SK-N-SH (cell line): ENCODE results near the gene DGKD. TPM values are rescaled to one million over a fixed set of nuclear protein-coding genes. Genes with fewer than 3 reads are reported as not detected.

Experiments
- CTCF ChIA-PET: fragments of 300-600, 350-600 bp; formaldehyde crosslinking; extraction: SDS; loops from one replicate; lab custom pipeline; 2021; lab: Yijun Ruan, JAX
- POLR2A ChIA-PET: fragments of 350-600 bp; sonication (Branson Sonifier 250); formaldehyde crosslinking; extraction: SDS; loops from one replicate; lab custom pipeline; 2020; ENCODE audit warnings: antibody characterized with exemption, inconsistent platforms; lab: Yijun Ruan, JAX
- DNase-seq: peaks from one replicate; pipeline ENCODE4 v3.0.0; 2012
- H2AFZ ChIP-seq: fragments of 200-600 bp; sonication (generic); 2 replicates; pipeline ENCODE4 v1.8.1; 2016; ENCODE audit warnings: antibody characterized with exemption, mild to moderate bottlenecking, low read depth
- H3F3A ChIP-seq: fragments of 200-600 bp; sonication (generic); replicated peaks from 2 replicates; pipeline ENCODE3; 2016; ENCODE audit warnings: antibody characterized with exemption, mild to moderate bottlenecking; ENCODE audit not compliant: insufficient read depth
- H3K27ac ChIP-seq, 2 experiments: fragments of 200-500 bp in 1 of 2; fragments of 200-600 bp in 1 of 2; sonication (Bioruptor generic) in 1 of 2; sonication (generic), shearing (Covaris generic) in 1 of 2; 2 replicates each; pipeline versions ENCODE4 v1.5.1 to v1.6.1; 2014 to 2016; ENCODE audit warnings: low read depth in 2 of 2, inconsistent platforms in 1 of 2, low read length in 1 of 2, mild to moderate bottlenecking in 1 of 2, mixed read lengths in 1 of 2
- H3K27me3 ChIP-seq: fragments of 200-600 bp; sonication (generic), shearing (Covaris generic); 2 replicates; pipeline ENCODE4 v1.6.1; 2016; ENCODE audit warnings: mixed run types; ENCODE audit not compliant: insufficient read depth
- H3K36me3 ChIP-seq, 2 experiments: fragments of 200-500 bp in 1 of 2; fragments of 200-600 bp in 1 of 2; sonication (Bioruptor generic) in 1 of 2; sonication (generic) in 1 of 2; replicated peaks in 1 of 2; 2 replicates each; pipeline versions ENCODE3 to v1.5.1; 2014 to 2016; ENCODE audit warnings: low read length in 1 of 2, mild to moderate bottlenecking in 1 of 2; ENCODE audit not compliant: insufficient read depth in 2 of 2, control insufficient read depth in 1 of 2
- H3K4me1 ChIP-seq, 2 experiments: fragments of 200-500 bp in 1 of 2; fragments of 200-600 bp in 1 of 2; sonication (Bioruptor generic) in 1 of 2; sonication (generic), shearing (Covaris generic) in 1 of 2; 2 replicates each; pipeline versions ENCODE4 v1.5.1 to v1.6.1; 2014 to 2016; ENCODE audit warnings: low read depth in 1 of 2, low read length in 1 of 2, mixed run types in 1 of 2; ENCODE audit not compliant: insufficient read depth in 2 of 2, control insufficient read depth in 1 of 2
- H3K4me2 ChIP-seq: fragments of 200-600 bp; sonication (generic), shearing (Covaris generic); 2 replicates; pipeline ENCODE4 v1.6.1; 2017; ENCODE audit warnings: mixed run types
- H3K4me3 ChIP-seq, 2 experiments: fragments of 200-500 bp in 1 of 2; fragments of 200-600 bp in 1 of 2; sonication (Bioruptor generic) in 1 of 2; sonication (generic), shearing (Covaris generic) in 1 of 2; 2 replicates each; pipeline versions ENCODE4 v1.5.1 to v1.8.1; 2014 to 2016; ENCODE audit warnings: low read depth in 2 of 2, inconsistent platforms in 1 of 2, low read length in 1 of 2, mild to moderate bottlenecking in 1 of 2, mixed read lengths in 1 of 2, moderate library complexity in 1 of 2
- H3K79me2 ChIP-seq: fragments of 200-600 bp; sonication (generic); 2 replicates; pipeline ENCODE4 v1.8.1; 2017; ENCODE audit warnings: mild to moderate bottlenecking; ENCODE audit not compliant: insufficient read depth
- H3K9ac ChIP-seq: fragments of 200-600 bp; sonication (generic); 2 replicates; pipeline ENCODE4 v1.6.1; 2017; ENCODE audit warnings: mixed run types
- H3K9me2 ChIP-seq: fragments of 200-600 bp; sonication (generic); 2 replicates; pipeline ENCODE4 v1.6.1; 2017; ENCODE audit warnings: mixed run types
- H3K9me3 ChIP-seq: fragments of 200-600 bp; sonication (generic); 2 replicates; pipeline ENCODE4 v1.6.1; 2017; ENCODE audit warnings: mixed run types, mild to moderate bottlenecking, moderate library complexity
- H4K20me1 ChIP-seq: fragments of 200-600 bp; sonication (generic); 2 replicates; pipeline ENCODE4 v1.6.1; 2017; ENCODE audit warnings: mild to moderate bottlenecking, mixed run types; ENCODE audit not compliant: insufficient read depth
- EP300 ChIP-seq, 2 experiments: IDR thresholded peaks; 2 replicates each; pipeline versions ENCODE4 v1.4.0 to v1.6.1; 2012; ENCODE audit warnings: borderline replicate concordance in 1 of 2, low read depth in 1 of 2, low read length in 1 of 2
- FOXJ3 ChIP-seq: sonication (generic); formaldehyde crosslinking; IDR thresholded peaks from 2 replicates; pipeline ENCODE4 v1.5.1; 2020; ENCODE audit warnings: mild to moderate bottlenecking, missing genetic modification reagents
- MXI1 ChIP-seq: IDR thresholded peaks from 2 replicates; pipeline ENCODE4 v1.6.1; 2012; ENCODE audit warnings: mild to moderate bottlenecking, low read depth, low read length, improper control_type of control experiment
- NRF1 ChIP-seq: IDR thresholded peaks from 2 replicates; pipeline ENCODE4 v1.6.1; 2012; ENCODE audit warnings: low read depth, mild to moderate bottlenecking, low read length
- POLR2AphosphoS5 ChIP-seq: IDR thresholded peaks from 2 replicates; pipeline ENCODE4 v1.6.1; 2012; ENCODE audit warnings: low read depth, low read length
- RAD21 ChIP-seq: IDR thresholded peaks from 2 replicates; pipeline ENCODE4 v1.6.1; 2012; ENCODE audit warnings: mild to moderate bottlenecking, low read length
- RCOR1 ChIP-seq: fragments of 150-350 bp; IDR thresholded peaks from 2 replicates; pipeline ENCODE4 v1.6.1; 2017; ENCODE audit warnings: antibody characterized with exemption, low read length
- REST ChIP-seq: IDR thresholded peaks from 2 replicates; pipeline ENCODE4 v1.6.1; 2012; ENCODE audit warnings: mild to moderate bottlenecking, low read depth, low read length, moderate library complexity
- SIN3A ChIP-seq: IDR thresholded peaks from 2 replicates; pipeline ENCODE4 v1.6.1; 2012; ENCODE audit warnings: low read depth, mild to moderate bottlenecking, low read length, moderate library complexity, borderline replicate concordance
- TEAD4 ChIP-seq: IDR thresholded peaks from 2 replicates; pipeline ENCODE4 v1.4.0; 2012; ENCODE audit warnings: mild to moderate bottlenecking, borderline replicate concordance; ENCODE audit not compliant: insufficient read depth
- USF1 ChIP-seq: IDR thresholded peaks from 2 replicates; pipeline ENCODE4 v1.4.0; 2012; ENCODE audit warnings: low read depth, borderline replicate concordance
- WGBS: methylation state at CpG from one replicate; pipeline ENCODE4 v1.1.6; 2017; ENCODE audit warnings: low lambda C conversion rate; 5-methylcytosine and 5-hydroxymethylcytosine counted together
- polyA plus RNA-seq, 3 experiments: library from polyadenylated mRNA; depleted of rRNA; stranded (reverse); fragments of >200 nt; gene quantifications; 2 replicates each; pipeline ENCODE4 v1.2.3, GENCODE V29; 2012
- TF ChIP-seq, protein P1 (sequence below): fragments of 200-600 bp; sonication (generic); IDR thresholded peaks from 2 replicates; pipeline ENCODE4 v1.6.1; 2017; ENCODE audit warnings: antibody characterized with exemption, mild to moderate bottlenecking, moderate library complexity
- TF ChIP-seq, protein P2 (sequence below): fragments of 150-350 bp; IDR thresholded peaks from 2 replicates; pipeline ENCODE4 v1.6.1; 2017; ENCODE audit warnings: antibody characterized with exemption, low read length, low read depth, borderline replicate concordance

Gene DGKD
- 17.7 and 21.7 TPM in 2 replicates for polyA plus RNA-seq (2012; rRNA removed)
- polyA plus RNA-seq (2012; cell fraction: cytosol; rRNA removed) = 8.0 and 10.4 TPM in 2 replicates
- 75.5 and 81.2 TPM in 2 replicates for polyA plus RNA-seq (2012; cell fraction: nucleus; rRNA removed)

DNA sequence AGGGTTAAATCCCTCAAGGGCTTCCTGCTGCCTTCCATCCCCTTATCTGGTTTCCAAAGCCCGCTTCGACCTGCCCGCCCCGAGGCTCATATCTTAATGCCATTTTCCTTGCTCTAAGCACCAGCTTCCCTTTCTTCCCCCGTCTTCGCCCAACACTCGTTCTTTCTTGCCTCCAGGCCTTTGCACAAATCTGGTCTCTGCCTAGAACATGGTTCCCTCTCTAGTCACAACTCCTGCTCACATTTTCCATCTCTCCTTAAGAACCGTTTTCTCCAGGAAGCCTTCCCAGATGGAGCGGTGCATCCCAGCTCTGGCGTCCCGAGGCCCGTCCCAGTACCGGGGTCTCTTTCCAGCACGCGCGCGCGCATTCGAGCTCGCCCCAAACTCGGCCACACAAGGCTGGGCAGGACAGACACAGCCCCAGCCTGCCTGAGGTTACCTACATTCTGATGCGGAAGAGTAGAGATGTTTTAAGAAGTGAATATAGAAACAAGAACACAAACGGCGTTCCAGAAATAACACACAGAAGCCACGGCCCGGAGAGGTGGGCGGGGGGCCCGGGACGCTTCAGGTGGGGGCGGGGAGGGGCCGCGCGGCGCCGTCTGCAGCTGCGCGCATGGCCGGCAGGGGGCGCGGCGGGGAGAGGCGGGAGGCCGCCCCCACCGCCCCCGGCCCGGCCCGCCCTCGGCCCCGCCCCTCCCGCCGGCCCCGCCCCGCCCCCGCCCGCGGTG is at the start of gene DGKD:
Gene DGKD, plus strand, starts transcription at position 726 of the 731 bp plus-strand sequence. CDS start 25 bp downstream, outside the sequence.
- peak within 1 kb of the TSS; percentile 82 to 84 for H3K4me3 ChIP-seq
- H3F3A ChIP-seq = peaks cover 3% of the 10 kb centered on the region
- H3K9ac ChIP-seq = peak within 1 kb of the TSS; percentile 64
- TF ChIP-seq POLR2AphosphoS5 (no peak), FOXJ3 (CRISPR knock-in tag) (no peak), NRF1 (peak; percentile 48; the same call in 1 of the 2 replicates), RAD21 (no peak), RCOR1 (no peak)
- TF ChIP-seq, protein P1, sequence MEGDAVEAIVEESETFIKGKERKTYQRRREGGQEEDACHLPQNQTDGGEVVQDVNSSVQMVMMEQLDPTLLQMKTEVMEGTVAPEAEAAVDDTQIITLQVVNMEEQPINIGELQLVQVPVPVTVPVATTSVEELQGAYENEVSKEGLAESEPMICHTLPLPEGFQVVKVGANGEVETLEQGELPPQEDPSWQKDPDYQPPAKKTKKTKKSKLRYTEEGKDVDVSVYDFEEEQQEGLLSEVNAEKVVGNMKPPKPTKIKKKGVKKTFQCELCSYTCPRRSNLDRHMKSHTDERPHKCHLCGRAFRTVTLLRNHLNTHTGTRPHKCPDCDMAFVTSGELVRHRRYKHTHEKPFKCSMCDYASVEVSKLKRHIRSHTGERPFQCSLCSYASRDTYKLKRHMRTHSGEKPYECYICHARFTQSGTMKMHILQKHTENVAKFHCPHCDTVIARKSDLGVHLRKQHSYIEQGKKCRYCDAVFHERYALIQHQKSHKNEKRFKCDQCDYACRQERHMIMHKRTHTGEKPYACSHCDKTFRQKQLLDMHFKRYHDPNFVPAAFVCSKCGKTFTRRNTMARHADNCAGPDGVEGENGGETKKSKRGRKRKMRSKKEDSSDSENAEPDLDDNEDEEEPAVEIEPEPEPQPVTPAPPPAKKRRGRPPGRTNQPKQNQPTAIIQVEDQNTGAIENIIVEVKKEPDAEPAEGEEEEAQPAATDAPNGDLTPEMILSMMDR = peak; percentile 41
- TF ChIP-seq, all 33 proteins: peak for 2
- H3K9me3 ChIP-seq = no peaks in the 10 kb centered on the region
- POLR2A ChIA-PET = no interaction called here
- H3K79me2 ChIP-seq = peaks cover 38% of the 10 kb centered on the region
- H3K36me3 ChIP-seq = peaks cover 0 to 8% of the 10 kb centered on the region in 2 experiments
- H3K27me3 ChIP-seq = no peaks in the 10 kb centered on the region
- no peaks in the 10 kb centered on the region for H3K9me2 ChIP-seq
- peaks cover 29 to 33% of the 10 kb centered on the region in 2 experiments; a peak in 3 of 4 replicates for H3K4me1 ChIP-seq
- H3K27ac ChIP-seq = peak within 1 kb of the TSS; percentile 56 to 73; a peak in 3 of 4 replicates
- H3K4me2 ChIP-seq = peak within 1 kb of the TSS; percentile 90
- peak within 1 kb of the TSS; percentile 99 for H2AFZ ChIP-seq
- H4K20me1 ChIP-seq = 0 out of 2 replicates have a peak, but pooled peaks cover 11% of the 10 kb centered on the region
- WGBS = 24% methylated on average over 27 of the region's 56 CpGs
- CTCF ChIA-PET = interaction anchor here (0.6 to 2.6 kb wide), 22 partner anchors 9 to 454 kb away, joined by 3 to 11 read pairs (median 3); no protein-coding TSS in a partner anchor
- peak; percentile 99 for DNase-seq

- ChIA-PET POLR2A (no interaction called here), CTCF (interaction anchor here (1.4 to 1.9 kb wide), 2 partner anchors 17 to 56 kb away, joined by 5 read pairs; partner anchors contain the start of gene ATG16L1)
- Histone ChIP-seq H3K9me3 (no peaks in the 10 kb centered on the region), H3K9ac (no peak within 1 kb of the TSS), H3K4me3 (no peak within 1 kb of the TSS), H4K20me1 (no peaks in the 10 kb centered on the region), H3K27ac (no peak within 1 kb of the TSS), H3K9me2 (no peaks in the 10 kb centered on the region), H2AFZ (no peak within 1 kb of the TSS), H3K79me2 (no peaks in the 10 kb centered on the region), H3K36me3 (no peaks in the 10 kb centered on the region), H3F3A (no peaks in the 10 kb centered on the region), H3K4me2 (no peak within 1 kb of the TSS), H3K27me3 (peaks cover 5% of the 10 kb centered on the region; the same call in 1 of the 2 replicates), H3K4me1 (no peaks in the 10 kb centered on the region)
- DNase-seq = no peak
- WGBS = 90% methylated on average over 6 of the region's 7 CpGs
- no peak for TF ChIP-seq REST
- TF ChIP-seq RAD21 = no peak
- no peak for TF ChIP-seq TEAD4
- TF ChIP-seq, protein P1 = no peak
- no peak for TF ChIP-seq USF1
- TF ChIP-seq, protein P2, sequence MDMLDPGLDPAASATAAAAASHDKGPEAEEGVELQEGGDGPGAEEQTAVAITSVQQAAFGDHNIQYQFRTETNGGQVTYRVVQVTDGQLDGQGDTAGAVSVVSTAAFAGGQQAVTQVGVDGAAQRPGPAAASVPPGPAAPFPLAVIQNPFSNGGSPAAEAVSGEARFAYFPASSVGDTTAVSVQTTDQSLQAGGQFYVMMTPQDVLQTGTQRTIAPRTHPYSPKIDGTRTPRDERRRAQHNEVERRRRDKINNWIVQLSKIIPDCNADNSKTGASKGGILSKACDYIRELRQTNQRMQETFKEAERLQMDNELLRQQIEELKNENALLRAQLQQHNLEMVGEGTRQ = no peak
- TF ChIP-seq NRF1 = no peak
- no peak for TF ChIP-seq MXI1
- no peak for TF ChIP-seq EP300 (IDR thresholded peaks at IDR 0.05; ENCODE audit: borderline replicate concordance in 1 of 2, low read depth in 1 of 2, low read length in 1 of 2)
- TF ChIP-seq SIN3A = no peak
Measured at GRCh38 chr2:233307565-233307964, 46.7 kb upstream of the DGKD start, which contains the start of gene SAG. Gene SAG, plus strand, starts transcription at chr2:233307816. Its CDS starts 1,374 bp downstream, at chr2:233309190.
